ENCODE measurements around the gene ABCG1. TPM values are rescaled to one million over a fixed set of nuclear protein-coding genes. Genes with fewer than 3 reads are reported as not detected.

Gene ABCG1
- total and polyA plus RNA-seq, 2 experiments from 2014 or later: 1.3 to 4.4 TPM

DNA sequence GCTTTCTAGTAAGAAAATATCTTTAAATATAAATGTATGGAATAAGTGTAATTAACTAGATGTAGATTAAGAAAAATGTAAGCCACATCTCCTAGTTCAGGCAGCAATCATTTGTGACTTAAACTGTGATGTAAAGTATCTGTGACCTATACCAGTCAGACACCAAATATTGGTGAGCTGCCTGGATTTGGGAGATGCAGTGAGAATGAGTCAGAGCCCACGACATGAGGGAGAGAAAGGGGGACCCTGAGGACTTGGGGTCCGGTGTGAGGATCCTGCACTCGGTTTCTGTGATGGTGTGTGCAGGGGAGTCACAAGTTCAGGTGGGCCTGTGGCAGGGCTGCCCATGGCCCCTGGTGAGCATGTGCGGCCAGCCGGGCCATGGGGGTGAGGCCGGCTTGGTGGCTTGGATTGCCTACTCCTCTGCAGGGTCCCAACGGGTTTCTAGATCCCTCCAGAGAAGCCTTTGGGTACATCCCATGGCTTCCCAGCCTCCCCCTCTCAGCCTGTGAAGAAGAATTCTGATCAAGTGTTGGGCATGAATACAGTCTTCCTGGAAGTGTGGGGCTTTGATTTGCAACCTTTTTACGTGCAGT, 19.0 kb upstream of the ABCG1 start (continued):
- TF ChIP-seq, protein P1, sequence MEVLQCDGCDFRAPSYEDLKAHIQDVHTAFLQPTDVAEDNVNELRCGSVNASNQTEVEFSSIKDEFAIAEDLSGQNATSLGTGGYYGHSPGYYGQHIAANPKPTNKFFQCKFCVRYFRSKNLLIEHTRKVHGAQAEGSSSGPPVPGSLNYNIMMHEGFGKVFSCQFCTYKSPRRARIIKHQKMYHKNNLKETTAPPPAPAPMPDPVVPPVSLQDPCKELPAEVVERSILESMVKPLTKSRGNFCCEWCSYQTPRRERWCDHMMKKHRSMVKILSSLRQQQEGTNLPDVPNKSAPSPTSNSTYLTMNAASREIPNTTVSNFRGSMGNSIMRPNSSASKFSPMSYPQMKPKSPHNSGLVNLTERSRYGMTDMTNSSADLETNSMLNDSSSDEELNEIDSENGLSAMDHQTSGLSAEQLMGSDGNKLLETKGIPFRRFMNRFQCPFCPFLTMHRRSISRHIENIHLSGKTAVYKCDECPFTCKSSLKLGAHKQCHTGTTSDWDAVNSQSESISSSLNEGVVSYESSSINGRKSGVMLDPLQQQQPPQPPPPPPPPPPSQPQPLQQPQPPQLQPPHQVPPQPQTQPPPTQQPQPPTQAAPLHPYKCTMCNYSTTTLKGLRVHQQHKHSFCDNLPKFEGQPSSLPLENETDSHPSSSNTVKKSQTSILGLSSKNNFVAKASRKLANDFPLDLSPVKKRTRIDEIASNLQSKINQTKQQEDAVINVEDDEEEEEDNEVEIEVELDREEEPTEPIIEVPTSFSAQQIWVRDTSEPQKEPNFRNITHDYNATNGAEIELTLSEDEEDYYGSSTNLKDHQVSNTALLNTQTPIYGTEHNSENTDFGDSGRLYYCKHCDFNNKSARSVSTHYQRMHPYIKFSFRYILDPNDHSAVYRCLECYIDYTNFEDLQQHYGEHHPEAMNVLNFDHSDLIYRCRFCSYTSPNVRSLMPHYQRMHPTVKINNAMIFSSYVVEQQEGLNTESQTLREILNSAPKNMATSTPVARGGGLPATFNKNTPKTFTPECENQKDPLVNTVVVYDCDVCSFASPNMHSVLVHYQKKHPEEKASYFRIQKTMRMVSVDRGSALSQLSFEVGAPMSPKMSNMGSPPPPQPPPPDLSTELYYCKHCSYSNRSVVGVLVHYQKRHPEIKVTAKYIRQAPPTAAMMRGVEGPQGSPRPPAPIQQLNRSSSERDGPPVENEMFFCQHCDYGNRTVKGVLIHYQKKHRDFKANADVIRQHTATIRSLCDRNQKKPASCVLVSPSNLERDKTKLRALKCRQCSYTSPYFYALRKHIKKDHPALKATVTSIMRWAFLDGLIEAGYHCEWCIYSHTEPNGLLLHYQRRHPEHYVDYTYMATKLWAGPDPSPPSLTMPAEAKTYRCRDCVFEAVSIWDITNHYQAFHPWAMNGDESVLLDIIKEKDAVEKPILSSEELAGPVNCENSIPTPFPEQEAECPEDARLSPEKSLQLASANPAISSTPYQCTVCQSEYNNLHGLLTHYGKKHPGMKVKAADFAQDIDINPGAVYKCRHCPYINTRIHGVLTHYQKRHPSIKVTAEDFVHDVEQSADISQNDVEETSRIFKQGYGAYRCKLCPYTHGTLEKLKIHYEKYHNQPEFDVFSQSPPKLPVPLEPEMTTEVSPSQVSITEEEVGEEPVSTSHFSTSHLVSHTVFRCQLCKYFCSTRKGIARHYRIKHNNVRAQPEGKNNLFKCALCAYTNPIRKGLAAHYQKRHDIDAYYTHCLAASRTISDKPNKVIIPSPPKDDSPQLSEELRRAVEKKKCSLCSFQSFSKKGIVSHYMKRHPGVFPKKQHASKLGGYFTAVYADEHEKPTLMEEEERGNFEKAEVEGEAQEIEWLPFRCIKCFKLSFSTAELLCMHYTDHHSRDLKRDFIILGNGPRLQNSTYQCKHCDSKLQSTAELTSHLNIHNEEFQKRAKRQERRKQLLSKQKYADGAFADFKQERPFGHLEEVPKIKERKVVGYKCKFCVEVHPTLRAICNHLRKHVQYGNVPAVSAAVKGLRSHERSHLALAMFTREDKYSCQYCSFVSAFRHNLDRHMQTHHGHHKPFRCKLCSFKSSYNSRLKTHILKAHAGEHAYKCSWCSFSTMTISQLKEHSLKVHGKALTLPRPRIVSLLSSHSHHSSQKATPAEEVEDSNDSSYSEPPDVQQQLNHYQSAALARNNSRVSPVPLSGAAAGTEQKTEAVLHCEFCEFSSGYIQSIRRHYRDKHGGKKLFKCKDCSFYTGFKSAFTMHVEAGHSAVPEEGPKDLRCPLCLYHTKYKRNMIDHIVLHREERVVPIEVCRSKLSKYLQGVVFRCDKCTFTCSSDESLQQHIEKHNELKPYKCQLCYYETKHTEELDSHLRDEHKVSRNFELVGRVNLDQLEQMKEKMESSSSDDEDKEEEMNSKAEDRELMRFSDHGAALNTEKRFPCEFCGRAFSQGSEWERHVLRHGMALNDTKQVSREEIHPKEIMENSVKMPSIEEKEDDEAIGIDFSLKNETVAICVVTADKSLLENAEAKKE (CRISPR knock-in tag; IDR thresholded peaks at IDR 0.05): no peak
- TF ChIP-seq ZNF114 (CRISPR knock-in tag; IDR thresholded peaks at IDR 0.05): no peak

- Mint-ChIP-seq H3K4me3 (no peak overlapping the region), H3K27ac (no peak overlapping the region), H3K36me3 (ENCODE audit: low read depth) (no peaks in the 10 kb centered on the region; the same call in 2 of the 3 replicates), H3K9me3 (peaks cover 8% of the 10 kb centered on the region; the same call in 2 of the 3 replicates), H3K27me3 (ENCODE audit: insufficient read depth, low read depth, poor library complexity) (no peaks in the 10 kb centered on the region), H3K4me1 (no peaks in the 10 kb centered on the region; the same call in 2 of the 3 replicates)
- Histone ChIP-seq H3K79me2 (replicated peaks; ENCODE audit: insufficient read depth) (no peaks in the 10 kb centered on the region), H4K20me1 (replicated peaks; ENCODE audit: insufficient read depth) (no peaks in the 10 kb centered on the region), H3K4me3 (no peak overlapping the region), H3K27me3 (ENCODE audit: insufficient read depth) (no peaks in the 10 kb centered on the region), H3F3A (replicated peaks; ENCODE audit: low read depth) (no peaks in the 10 kb centered on the region), H3K4me1 (ENCODE audit: insufficient read depth) (no peaks in the 10 kb centered on the region), H3K27ac (ENCODE audit: low read depth) (no peak overlapping the region), H3K36me3 (ENCODE audit: insufficient read depth) (no peaks in the 10 kb centered on the region), H3K4me2 (no peak overlapping the region), H2AFZ (no peak overlapping the region), H3K9me2 (ENCODE audit: insufficient read depth) (no peaks in the 10 kb centered on the region)
- no peak for DNase-seq (ENCODE audit: low spot score)
- ATAC-seq: no peak
- TF ChIP-seq, protein P1 (CRISPR knock-in tag; IDR thresholded peaks at IDR 0.05): no peak
- no peak for TF ChIP-seq REST (IDR thresholded peaks at IDR 0.05; ENCODE audit: unreplicated experiment)
These were observed 17.9 kb upstream of the ABCG1 start for GRCh38 chr21:42200906-42201614.

Data from GM23338 (cell line).